H9 (cell line): Measurements from ENCODE around the gene DYRK2. TPM values are rescaled to one million over a fixed set of nuclear protein-coding genes. Genes with fewer than 3 reads are reported as not detected.

Source experiments
- DNase-seq: peaks from one replicate; pipeline ENCODE4 v3.0.0-alpha.2; 2017
- H2AFZ ChIP-seq: one replicate; pipeline ENCODE4 v1.6.1; 2013; ENCODE audit warnings: mild to moderate bottlenecking, low read length, control low read depth, moderate library complexity
- H2AK5ac ChIP-seq: 2 replicates; pipeline ENCODE4 v1.6.1; 2013; ENCODE audit warnings: low read length, control low read depth, mixed read lengths; ENCODE audit not compliant: insufficient read length
- H2BK120ac ChIP-seq: one replicate; pipeline ENCODE4 v1.6.1; 2013; ENCODE audit warnings: low read depth, mild to moderate bottlenecking, low read length, control low read depth, inconsistent platforms; ENCODE audit not compliant: poor library complexity, severe bottlenecking
- H2BK12ac ChIP-seq: 2 replicates; pipeline ENCODE4 v1.6.1; 2013; ENCODE audit warnings: low read length, control low read depth, mixed read lengths, low read depth; ENCODE audit not compliant: insufficient read length
- H2BK15ac ChIP-seq: 2 replicates; pipeline ENCODE4 v1.6.1; 2013; ENCODE audit warnings: low read depth, low read length, control low read depth
- H2BK20ac ChIP-seq: one replicate; pipeline ENCODE4 v1.6.1; 2013; ENCODE audit warnings: low read depth, mild to moderate bottlenecking, low read length, control low read depth, inconsistent platforms; ENCODE audit not compliant: poor library complexity, severe bottlenecking
- H2BK5ac ChIP-seq: 2 replicates; pipeline ENCODE4 v1.6.1; 2013; ENCODE audit warnings: low read length, control low read depth, mixed read lengths; ENCODE audit not compliant: insufficient read length
- H3K14ac ChIP-seq: 2 replicates; pipeline ENCODE4 v1.6.1; 2013; ENCODE audit warnings: low read length, control low read depth; ENCODE audit not compliant: insufficient read depth
- H3K18ac ChIP-seq: 2 replicates; pipeline ENCODE4 v1.6.1; 2013; ENCODE audit warnings: low read depth, mild to moderate bottlenecking, mixed read lengths, low read length, control low read depth; ENCODE audit not compliant: insufficient read length
- H3K23ac ChIP-seq: 2 replicates; pipeline ENCODE4 v1.6.1; 2013; ENCODE audit warnings: low read length, control low read depth, mixed read lengths, low read depth; ENCODE audit not compliant: insufficient read length
- H3K23me2 ChIP-seq: 2 replicates; pipeline ENCODE4 v1.6.1; 2013; ENCODE audit warnings: low read depth, mild to moderate bottlenecking, mixed read lengths, low read length, control low read depth; ENCODE audit not compliant: insufficient read length, poor library complexity, severe bottlenecking
- H3K27ac ChIP-seq: 2 replicates; pipeline ENCODE4 v1.5.1; 2013; ENCODE audit warnings: low read length, control low read depth, mixed read lengths, low read depth; ENCODE audit not compliant: insufficient read length
- H3K27me3 ChIP-seq: 2 replicates; pipeline ENCODE4 v1.6.1; 2013; ENCODE audit warnings: low read length, control low read depth, inconsistent platforms; ENCODE audit not compliant: insufficient read depth
- H3K4ac ChIP-seq: 2 replicates; pipeline ENCODE4 v1.6.1; 2013; ENCODE audit warnings: low read depth, mild to moderate bottlenecking, control low read depth, inconsistent platforms, low read length, moderate library complexity
- H3K4me1 ChIP-seq: 2 replicates; pipeline ENCODE4 v1.6.1; 2013; ENCODE audit warnings: low read length, control low read depth, inconsistent platforms; ENCODE audit not compliant: insufficient read depth
- H3K4me2 ChIP-seq: 2 replicates; pipeline ENCODE4 v1.6.1; 2013; ENCODE audit warnings: low read length, control low read depth, mixed read lengths; ENCODE audit not compliant: insufficient read length, insufficient read depth
- H3K56ac ChIP-seq: 2 replicates; pipeline ENCODE4 v1.6.1; 2013; ENCODE audit warnings: low read depth, mild to moderate bottlenecking, mixed read lengths, low read length, control low read depth; ENCODE audit not compliant: insufficient read length
- H3K79me1 ChIP-seq: 2 replicates; pipeline ENCODE4 v1.6.1; 2013; ENCODE audit warnings: low read depth, mild to moderate bottlenecking, moderate library complexity, low read length, control low read depth, inconsistent platforms; ENCODE audit not compliant: insufficient read depth, poor library complexity, severe bottlenecking
- H3K79me2 ChIP-seq: 2 replicates; pipeline ENCODE4 v1.6.1; 2013; ENCODE audit warnings: low read length, control low read depth, inconsistent platforms; ENCODE audit not compliant: insufficient read depth
- H3K9ac ChIP-seq: 2 replicates; pipeline ENCODE4 v1.6.1; 2013; ENCODE audit warnings: low read length, control low read depth, mixed read lengths; ENCODE audit not compliant: insufficient read length; ENCODE audit errors: extremely low read depth
- H3K9me3 ChIP-seq: one replicate; pipeline ENCODE4 v1.6.1; 2013; ENCODE audit warnings: low read depth, low read length, inconsistent platforms; ENCODE audit not compliant: control insufficient read depth
- H3T11ph ChIP-seq: one replicate; pipeline ENCODE4 v1.6.1; 2013; ENCODE audit warnings: mild to moderate bottlenecking, low read length, control low read depth, inconsistent platforms
- H4K20me1 ChIP-seq: one replicate; pipeline ENCODE4 v1.6.1; 2013; ENCODE audit not compliant: control insufficient read depth, insufficient read length, insufficient read depth
- H4K5ac ChIP-seq: 2 replicates; pipeline ENCODE4 v1.6.1; 2013; ENCODE audit warnings: low read depth, mild to moderate bottlenecking, mixed read lengths, low read length, control low read depth; ENCODE audit not compliant: insufficient read length
- H4K8ac ChIP-seq: replicated peaks from 2 replicates; pipeline ENCODE4 v1.6.1; 2013; ENCODE audit warnings: low read length, control low read depth, mixed read lengths, low read depth; ENCODE audit not compliant: insufficient read length
- H4K91ac ChIP-seq: 2 replicates; pipeline ENCODE4 v1.6.1; 2013; ENCODE audit warnings: low read depth, mild to moderate bottlenecking, moderate library complexity, mixed read lengths, low read length, control low read depth; ENCODE audit not compliant: insufficient read length
- H3K27ac Mint-ChIP-seq, 3 experiments: 2 replicates in 2 of 3; 3 replicates in 1 of 3; pipeline ENCODE4 v1.8.0; 2020 to 2021; ENCODE audit warnings: mixed read lengths in 3 of 3, mild to moderate bottlenecking in 1 of 3, moderate library complexity in 1 of 3
- H3K27me3 Mint-ChIP-seq: 2 replicates; pipeline ENCODE4 v1.8.0; 2021; ENCODE audit warnings: low read depth, mild to moderate bottlenecking, moderate library complexity, mixed read lengths
- H3K36me3 Mint-ChIP-seq, 3 experiments: 2 replicates in 2 of 3; 3 replicates in 1 of 3; pipeline ENCODE4 v1.8.0; 2020 to 2021; ENCODE audit warnings: low read depth in 3 of 3, mixed read lengths in 3 of 3; ENCODE audit not compliant: insufficient read depth in 1 of 3
- H3K4me1 Mint-ChIP-seq, 2 experiments: 2 replicates each; pipeline ENCODE4 v1.8.0; 2020; ENCODE audit warnings: mixed read lengths in 2 of 2
- H3K4me3 Mint-ChIP-seq, 2 experiments: 2 replicates in 1 of 2; 3 replicates in 1 of 2; pipeline ENCODE4 v1.8.0; 2020 to 2021; ENCODE audit warnings: mild to moderate bottlenecking in 2 of 2, mixed read lengths in 2 of 2, moderate library complexity in 1 of 2
- H3K9me3 Mint-ChIP-seq, 2 experiments: 2 replicates in 1 of 2; 3 replicates in 1 of 2; pipeline ENCODE4 v1.8.0; 2020; ENCODE audit warnings: mild to moderate bottlenecking in 2 of 2, mixed read lengths in 2 of 2, moderate library complexity in 1 of 2
- CTCF ChIP-seq: fragments of 200-600 bp; sonication (generic); conservative IDR thresholded peaks from 3 replicates; pipeline ENCODE4 v1.8.0; 2021; ENCODE audit warnings: antibody characterized with exemption, mild to moderate bottlenecking
- WGBS: extraction: QIAGEN DNeasy Blood & Tissue Kit; methylation state at CpG from one replicate; pipeline ENCODE4 v1.1.7; 2013; ENCODE audit warnings: missing lambda C conversion rate, low lambda C conversion rate, mixed read lengths; ENCODE audit not compliant: insufficient read length; ENCODE audit errors: extremely low coverage; 5-methylcytosine and 5-hydroxymethylcytosine counted together
- total RNA-seq: library from RNA; stranded (reverse); gene quantifications from 2 replicates; pipeline ENCODE4 v1.2.1, GENCODE V29; 2021

DYRK2 gene
- total RNA-seq, 1 experiment from 2014 or later: 40.6 TPM

GRCh38 chr12:67692966-67693365 lies 44.4 kb downstream of the DYRK2 start:
- no peak overlapping the region for H3K18ac ChIP-seq
- no peaks in the 10 kb centered on the region for H3K27me3 ChIP-seq
- no peak for DNase-seq
- Mint-ChIP-seq H3K27me3 (no peaks in the 10 kb centered on the region), H3K4me1 (peaks cover 0 to 6% of the 10 kb centered on the region in 2 experiments; a peak in 2 of 4 replicates), H3K27ac (no peak overlapping the region), H3K36me3 (no peaks in the 10 kb centered on the region), H3K9me3 (no peaks in the 10 kb centered on the region), H3K4me3 (no peak overlapping the region)
- no peaks in the 10 kb centered on the region for H3K23me2 ChIP-seq
- H3K9me3 ChIP-seq: no peaks in the 10 kb centered on the region
- H2BK12ac ChIP-seq: no peak overlapping the region
- H2AFZ ChIP-seq: no peak overlapping the region
- H3K79me2 ChIP-seq: no peaks in the 10 kb centered on the region
- no peak overlapping the region for H3T11ph ChIP-seq
- no peak overlapping the region for H3K9ac ChIP-seq
- no peak overlapping the region for H3K23ac ChIP-seq
- H3K14ac ChIP-seq: no peak overlapping the region
- H2BK120ac ChIP-seq: no peak overlapping the region
- no peak overlapping the region for H2AK5ac ChIP-seq
- H4K91ac ChIP-seq: no peak overlapping the region
- no peak overlapping the region for H3K4me2 ChIP-seq
- H2BK5ac ChIP-seq: no peak overlapping the region
- H4K5ac ChIP-seq: no peak overlapping the region
- H4K8ac ChIP-seq: no peak overlapping the region
- H3K79me1 ChIP-seq: no peaks in the 10 kb centered on the region
- no peak overlapping the region for H3K4ac ChIP-seq
- H2BK15ac ChIP-seq: no peak overlapping the region
- H4K20me1 ChIP-seq: no peaks in the 10 kb centered on the region
- no peak overlapping the region for H2BK20ac ChIP-seq
- no peaks in the 10 kb centered on the region for H3K4me1 ChIP-seq
- WGBS: no CpG with 5 or more reads among the region's 2 CpGs
- no peak overlapping the region for H3K56ac ChIP-seq
- H3K27ac ChIP-seq: no peak overlapping the region
- no peak for TF ChIP-seq CTCF
